Measurements from ENCODE around the gene DNAH14. TPM values are rescaled to one million over a fixed set of nuclear protein-coding genes. Genes with fewer than 3 reads are reported as not detected.
"Not testable (repeated sequence)": the region's sequence is repeated elsewhere in the genome, so short reads cannot be mapped to it uniquely, and the experiment has no call there.

The DNAH14 gene
- total RNA-seq, 1 donor from 2014 or later: 3.0 TPM

- no peaks in the 10 kb centered on the region for H3K36me3 ChIP-seq
- intact Hi-C loops (cut with micrococcal nuclease): no loop called here
- H3K4me1 ChIP-seq: no peaks in the 10 kb centered on the region
- no peaks in the 10 kb centered on the region for H3K27me3 ChIP-seq (ENCODE audit: low read depth)
- no peak overlapping the region for H3K27ac ChIP-seq (replicated peaks)
- no peak overlapping the region for H3K4me3 ChIP-seq
- TF ChIP-seq, protein P1, sequence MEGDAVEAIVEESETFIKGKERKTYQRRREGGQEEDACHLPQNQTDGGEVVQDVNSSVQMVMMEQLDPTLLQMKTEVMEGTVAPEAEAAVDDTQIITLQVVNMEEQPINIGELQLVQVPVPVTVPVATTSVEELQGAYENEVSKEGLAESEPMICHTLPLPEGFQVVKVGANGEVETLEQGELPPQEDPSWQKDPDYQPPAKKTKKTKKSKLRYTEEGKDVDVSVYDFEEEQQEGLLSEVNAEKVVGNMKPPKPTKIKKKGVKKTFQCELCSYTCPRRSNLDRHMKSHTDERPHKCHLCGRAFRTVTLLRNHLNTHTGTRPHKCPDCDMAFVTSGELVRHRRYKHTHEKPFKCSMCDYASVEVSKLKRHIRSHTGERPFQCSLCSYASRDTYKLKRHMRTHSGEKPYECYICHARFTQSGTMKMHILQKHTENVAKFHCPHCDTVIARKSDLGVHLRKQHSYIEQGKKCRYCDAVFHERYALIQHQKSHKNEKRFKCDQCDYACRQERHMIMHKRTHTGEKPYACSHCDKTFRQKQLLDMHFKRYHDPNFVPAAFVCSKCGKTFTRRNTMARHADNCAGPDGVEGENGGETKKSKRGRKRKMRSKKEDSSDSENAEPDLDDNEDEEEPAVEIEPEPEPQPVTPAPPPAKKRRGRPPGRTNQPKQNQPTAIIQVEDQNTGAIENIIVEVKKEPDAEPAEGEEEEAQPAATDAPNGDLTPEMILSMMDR (IDR thresholded peaks at IDR 0.05; ENCODE audit: borderline replicate concordance): no peak
- no peaks in the 10 kb centered on the region for H3K9me3 ChIP-seq (replicated peaks)
- DNase-seq: no peak
Observed at GRCh38 chr1:224958490-224958889, 29.0 kb downstream of the DNAH14 start.

DNA sequence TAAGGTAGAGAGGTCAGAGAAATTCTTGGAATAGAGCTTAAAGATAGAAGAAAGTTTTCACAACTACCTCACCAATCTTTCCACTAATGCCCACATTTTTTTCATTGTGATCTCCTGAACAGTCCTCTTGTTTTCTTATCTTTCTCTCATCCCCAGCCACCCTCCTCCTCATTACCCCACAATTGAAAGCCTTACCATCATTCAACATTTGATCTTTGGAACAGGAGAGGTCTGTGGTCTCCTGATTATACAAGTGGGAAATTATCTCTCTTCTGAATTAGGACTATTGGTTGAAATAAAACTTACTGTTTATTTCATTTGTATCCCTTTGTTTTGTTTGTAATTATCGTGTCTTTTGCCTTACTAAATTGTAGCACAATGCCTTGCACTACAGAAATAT is 29.6 kb downstream of the DNAH14 start:
- TF ChIP-seq, protein P1 (IDR thresholded peaks at IDR 0.05; ENCODE audit: borderline replicate concordance): no peak
- Histone ChIP-seq H3K36me3 (no peaks in the 10 kb centered on the region), H3K9me3 (replicated peaks) (no peaks in the 10 kb centered on the region), H3K27me3 (ENCODE audit: low read depth) (no peaks in the 10 kb centered on the region), H3K4me1 (no peaks in the 10 kb centered on the region), H3K27ac (replicated peaks) (no peak overlapping the region), H3K4me3 (no peak overlapping the region)
- intact Hi-C loops (cut with micrococcal nuclease): no loop called here
- no peak for DNase-seq

DNA sequence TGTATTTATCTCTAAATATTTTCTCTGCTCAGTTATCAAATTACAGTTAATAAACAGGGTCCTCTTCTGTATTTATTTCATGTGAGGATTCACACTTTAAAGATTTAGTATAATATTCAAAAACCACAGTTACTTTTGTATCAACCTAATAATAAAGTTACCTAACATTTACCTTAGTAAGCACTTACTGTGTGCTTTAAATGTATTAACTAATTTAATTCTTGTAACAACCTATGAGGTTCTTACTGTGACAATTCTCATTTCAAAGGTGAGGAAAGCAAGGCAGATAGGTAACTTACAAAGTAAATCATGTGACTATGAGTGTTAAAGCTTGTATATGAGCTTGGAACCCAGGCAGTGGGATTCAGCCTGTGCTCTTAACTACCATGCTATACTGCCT is 30.2 kb downstream of the DNAH14 start:
- no peaks in the 10 kb centered on the region for H3K4me1 ChIP-seq
- H3K9me3 ChIP-seq (replicated peaks): no peaks in the 10 kb centered on the region
- TF ChIP-seq, protein P1 (IDR thresholded peaks at IDR 0.05; ENCODE audit: borderline replicate concordance): no peak
- no peaks in the 10 kb centered on the region for H3K27me3 ChIP-seq (ENCODE audit: low read depth)
- no peak overlapping the region for H3K27ac ChIP-seq (replicated peaks)
- intact Hi-C loops (cut with micrococcal nuclease): no loop called here
- no peaks in the 10 kb centered on the region for H3K36me3 ChIP-seq
- no peak for DNase-seq
- H3K4me3 ChIP-seq: no peak overlapping the region

DNA sequence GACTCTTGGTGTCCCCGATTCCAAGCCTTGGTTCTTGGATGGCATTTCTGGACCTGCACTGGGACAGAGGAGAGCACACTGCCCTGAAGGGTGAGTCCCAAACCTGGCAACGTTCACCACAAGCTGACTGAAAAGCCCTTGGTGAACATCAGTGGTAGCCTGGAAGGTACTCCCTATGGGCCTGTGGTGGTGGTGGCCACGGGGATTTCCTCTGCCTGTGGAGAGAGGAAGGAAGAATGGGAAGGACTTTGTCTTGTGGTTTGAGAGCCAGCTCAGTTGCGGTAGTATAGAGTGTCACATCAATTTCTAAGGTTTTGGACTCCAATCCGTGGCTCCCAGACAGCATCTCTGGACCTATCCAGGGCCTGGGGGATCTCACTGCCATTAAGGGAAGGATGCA is 50.7 kb downstream of the DNAH14 start:
- intact Hi-C loops (cut with micrococcal nuclease): no loop called here
- no peaks in the 10 kb centered on the region for H3K36me3 ChIP-seq
- H3K4me3 ChIP-seq: no peak overlapping the region
- DNase-seq: no peak
- no peak overlapping the region for H3K27ac ChIP-seq (replicated peaks)
- TF ChIP-seq, protein P1 (IDR thresholded peaks at IDR 0.05; ENCODE audit: borderline replicate concordance): no peak
- H3K27me3 ChIP-seq (ENCODE audit: low read depth): no peaks in the 10 kb centered on the region
- H3K4me1 ChIP-seq: no peaks in the 10 kb centered on the region
- no peaks in the 10 kb centered on the region for H3K9me3 ChIP-seq (replicated peaks)

- H3K4me1 ChIP-seq; H3K4me3 ChIP-seq; H3K27me3 ChIP-seq (ENCODE audit: low read depth); H3K27ac ChIP-seq (replicated peaks); intact Hi-C loops (cut with micrococcal nuclease); H3K36me3 ChIP-seq; DNase-seq; H3K9me3 ChIP-seq (replicated peaks): not testable (repeated sequence)
Observed at GRCh38 chr1:224981922-224982354, 52.5 kb downstream of the DNAH14 start.

DNA sequence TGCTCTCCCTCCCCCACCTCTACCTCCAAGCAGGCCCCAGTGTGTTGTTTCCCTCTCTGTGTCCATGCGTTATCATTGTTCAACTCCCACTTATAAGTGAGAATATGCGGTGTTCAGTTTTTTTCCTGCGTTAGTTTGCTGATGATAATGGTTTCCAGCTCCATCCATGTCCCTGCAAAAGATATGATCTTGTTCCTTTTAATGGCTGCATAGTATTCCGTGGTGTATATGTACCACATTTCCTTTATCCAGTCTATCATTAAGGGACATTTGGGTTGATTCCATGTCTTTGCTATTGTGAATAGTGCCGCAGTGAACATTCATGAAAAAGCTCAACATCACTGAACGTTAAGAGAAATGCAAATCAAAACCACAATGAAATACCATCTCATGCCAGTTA is 58.6 kb downstream of the DNAH14 start:
- H3K9me3 ChIP-seq (replicated peaks): peaks cover 8% of the 10 kb centered on the region
- DNase-seq: no peak
- H3K27me3 ChIP-seq (ENCODE audit: low read depth): no peaks in the 10 kb centered on the region
- TF ChIP-seq, protein P1 (IDR thresholded peaks at IDR 0.05; ENCODE audit: borderline replicate concordance): no peak
- H3K4me3 ChIP-seq: no peak overlapping the region
- no peaks in the 10 kb centered on the region for H3K36me3 ChIP-seq
- no peak overlapping the region for H3K27ac ChIP-seq (replicated peaks)
- no peaks in the 10 kb centered on the region for H3K4me1 ChIP-seq
- intact Hi-C loops (cut with micrococcal nuclease): no loop called here
